ENCODE data around the gene PDE3B. TPM values are rescaled to one million over a fixed set of nuclear protein-coding genes. Genes with fewer than 3 reads are reported as not detected.

The PDE3B gene
- total RNA-seq, 1 donor from 2014 or later: 5.1 TPM

DNA sequence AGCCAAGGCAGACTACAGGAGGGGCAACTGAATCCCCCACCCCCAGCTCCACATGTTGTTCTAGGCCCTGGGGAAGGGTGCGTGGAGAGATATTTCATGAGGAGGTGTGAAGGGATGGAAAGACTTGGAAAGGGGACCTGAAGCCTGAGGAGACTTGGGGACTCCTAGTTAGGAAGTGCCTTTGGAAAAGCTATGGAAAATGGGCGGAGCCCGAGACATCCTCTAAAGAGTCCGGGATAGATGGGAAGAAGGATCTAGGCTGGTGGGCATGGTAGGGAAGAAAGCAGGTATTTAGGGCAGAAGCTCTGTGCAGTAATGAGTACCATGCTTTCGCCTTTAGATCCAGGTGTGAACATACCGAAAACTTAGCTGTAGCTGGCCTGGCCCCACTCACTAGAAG lies 263.4 kb downstream of the PDE3B start:
- Histone ChIP-seq H3K36me3 (no peaks in the 10 kb centered on the region), H3K27me3 (no peaks in the 10 kb centered on the region), H3K9me3 (no peaks in the 10 kb centered on the region), H3K4me3 (no peak overlapping the region), H3K27ac (no peak overlapping the region), H3K4me1 (peaks cover 3 to 4% of the 10 kb centered on the region in 2 donors)
- no peak for DNase-seq (ENCODE audit: low spot score in 2 of 2)
- TF ChIP-seq, protein P1, sequence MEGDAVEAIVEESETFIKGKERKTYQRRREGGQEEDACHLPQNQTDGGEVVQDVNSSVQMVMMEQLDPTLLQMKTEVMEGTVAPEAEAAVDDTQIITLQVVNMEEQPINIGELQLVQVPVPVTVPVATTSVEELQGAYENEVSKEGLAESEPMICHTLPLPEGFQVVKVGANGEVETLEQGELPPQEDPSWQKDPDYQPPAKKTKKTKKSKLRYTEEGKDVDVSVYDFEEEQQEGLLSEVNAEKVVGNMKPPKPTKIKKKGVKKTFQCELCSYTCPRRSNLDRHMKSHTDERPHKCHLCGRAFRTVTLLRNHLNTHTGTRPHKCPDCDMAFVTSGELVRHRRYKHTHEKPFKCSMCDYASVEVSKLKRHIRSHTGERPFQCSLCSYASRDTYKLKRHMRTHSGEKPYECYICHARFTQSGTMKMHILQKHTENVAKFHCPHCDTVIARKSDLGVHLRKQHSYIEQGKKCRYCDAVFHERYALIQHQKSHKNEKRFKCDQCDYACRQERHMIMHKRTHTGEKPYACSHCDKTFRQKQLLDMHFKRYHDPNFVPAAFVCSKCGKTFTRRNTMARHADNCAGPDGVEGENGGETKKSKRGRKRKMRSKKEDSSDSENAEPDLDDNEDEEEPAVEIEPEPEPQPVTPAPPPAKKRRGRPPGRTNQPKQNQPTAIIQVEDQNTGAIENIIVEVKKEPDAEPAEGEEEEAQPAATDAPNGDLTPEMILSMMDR (IDR thresholded peaks at IDR 0.05): no peak
- intact Hi-C loops (cut with DNase I): loop anchor here (2.0 to 5.0 kb wide), 4 partner anchors 116 to 385 kb away; partner anchors contain the start of genes PDE3B and PSMA1

DNA sequence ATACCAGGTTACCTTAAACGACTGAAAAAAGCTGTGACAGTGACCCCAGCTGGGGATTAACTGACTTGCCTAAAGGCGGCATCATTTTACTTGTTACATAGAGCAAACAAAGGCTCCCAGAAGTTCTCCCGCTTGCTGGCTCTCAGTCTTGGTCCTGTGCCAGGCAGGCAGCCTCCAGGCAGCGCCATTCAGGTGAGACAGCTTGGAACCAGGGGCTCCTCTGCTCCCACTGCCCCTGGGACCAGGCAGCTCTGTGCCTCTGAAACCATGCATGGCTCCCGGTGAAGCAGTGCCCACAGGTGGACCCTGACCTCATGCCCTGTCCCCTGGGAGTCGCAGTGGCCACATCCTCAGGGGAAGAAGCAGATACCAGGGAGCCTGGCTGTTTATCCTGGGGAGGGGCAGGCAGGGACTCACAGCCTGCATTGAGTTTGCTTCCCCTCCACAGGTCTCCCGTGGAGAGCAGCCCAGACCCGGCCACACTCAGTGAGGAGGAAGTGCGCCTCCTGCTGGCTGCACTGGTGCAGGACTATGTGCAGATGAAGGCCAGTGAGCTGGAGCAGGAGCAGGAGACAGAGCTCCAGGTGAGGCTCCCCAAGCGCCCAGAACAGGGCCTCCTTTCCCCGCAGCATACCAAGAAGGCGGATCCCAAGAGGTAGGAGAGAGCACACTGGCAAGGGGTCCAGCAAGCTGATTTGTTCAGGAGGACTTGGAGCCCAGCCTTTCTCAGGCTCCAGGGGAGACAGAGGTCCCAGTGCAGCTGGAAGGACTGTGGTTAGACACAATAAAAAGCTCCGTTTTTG lies 264.0 kb downstream of the PDE3B start:
- no peak overlapping the region for H3K27ac ChIP-seq
- peak in 1 of 2 donors; percentile 89 for DNase-seq (ENCODE audit: low spot score in 2 of 2)
- no peaks in the 10 kb centered on the region for H3K9me3 ChIP-seq
- peaks cover 3 to 4% of the 10 kb centered on the region in 2 donors for H3K4me1 ChIP-seq
- intact Hi-C loops (cut with DNase I): loop anchor here (1.0 to 5.0 kb wide), 5 partner anchors 117 to 385 kb away; partner anchors contain the start of genes PDE3B and PSMA1
- no peak overlapping the region for H3K4me3 ChIP-seq
- no peaks in the 10 kb centered on the region for H3K36me3 ChIP-seq
- H3K27me3 ChIP-seq: no peaks in the 10 kb centered on the region
- TF ChIP-seq, protein P1 (IDR thresholded peaks at IDR 0.05): peak; percentile 61 to 81 (median 74)

DNA sequence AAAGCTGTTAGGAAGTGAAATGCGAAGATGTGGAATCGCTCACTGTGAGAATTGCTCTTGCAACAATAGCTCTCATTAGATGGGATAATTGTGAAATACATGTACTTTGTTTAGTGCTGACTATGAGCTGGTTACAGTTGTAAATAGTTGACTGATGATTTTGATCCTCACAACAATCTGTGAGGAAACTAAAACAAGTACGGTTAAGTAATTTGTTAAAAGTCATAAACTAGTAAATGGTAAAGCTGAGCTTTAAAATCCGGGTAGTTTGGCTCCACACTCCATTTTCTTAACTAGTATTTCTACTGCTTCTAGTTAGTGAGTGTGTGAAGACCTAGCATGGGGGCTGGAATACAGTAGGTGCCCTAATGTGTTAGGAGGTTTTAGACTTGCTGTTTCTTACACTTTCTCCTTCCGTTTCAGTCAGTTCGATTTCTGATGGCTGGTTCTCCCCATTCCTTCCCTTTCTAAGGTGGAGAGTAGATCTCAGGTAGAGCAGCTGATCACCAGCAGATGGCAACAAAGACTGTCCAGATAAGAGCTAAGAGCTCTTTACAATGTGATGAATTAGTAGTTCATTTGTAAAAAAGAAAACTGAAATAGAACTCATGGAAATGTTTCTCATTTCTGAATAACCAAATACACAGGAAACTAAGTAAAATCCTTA lies 264.7 kb downstream of the PDE3B start:
- no peak for DNase-seq (ENCODE audit: low spot score in 2 of 2)
- intact Hi-C loops (cut with DNase I): loop anchor here (1.0 to 5.0 kb wide), 3 partner anchors 167 to 386 kb away; partner anchors contain the start of genes PDE3B and PSMA1

DNA sequence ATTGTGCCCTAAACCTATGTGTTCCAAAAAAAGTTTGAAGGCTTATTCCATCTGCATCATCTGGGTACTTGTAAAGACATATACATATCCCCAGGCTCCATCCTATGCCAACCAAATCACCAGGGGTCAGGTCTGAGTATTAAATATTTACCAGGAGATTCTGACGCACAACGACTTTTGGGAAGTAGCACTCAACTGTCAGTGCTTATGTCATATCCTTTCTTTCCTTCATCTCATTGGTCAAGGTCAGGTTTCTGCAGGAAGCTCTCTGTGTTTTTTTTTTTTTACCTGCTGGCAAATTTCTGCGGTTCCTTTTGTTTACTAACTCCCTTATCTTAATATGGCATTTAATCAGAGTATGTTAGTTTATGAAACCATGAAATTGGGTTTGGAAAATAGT lies 270.9 kb downstream of the PDE3B start:
- H3K4me3 ChIP-seq: no peak overlapping the region
- DNase-seq (ENCODE audit: low spot score in 2 of 2): no peak
- no peaks in the 10 kb centered on the region for H3K4me1 ChIP-seq
- no peak overlapping the region for H3K27ac ChIP-seq
- no peaks in the 10 kb centered on the region for H3K36me3 ChIP-seq
- intact Hi-C loops (cut with DNase I): no loop called here
- TF ChIP-seq, protein P1 (IDR thresholded peaks at IDR 0.05): no peak
- H3K9me3 ChIP-seq: no peaks in the 10 kb centered on the region
- no peaks in the 10 kb centered on the region for H3K27me3 ChIP-seq

More for the DNA sequence above, 264.7 kb downstream of the PDE3B start:
- Histone ChIP-seq H3K27ac (no peak overlapping the region), H3K4me1 (peaks cover 3 to 4% of the 10 kb centered on the region in 2 donors), H3K9me3 (no peaks in the 10 kb centered on the region), H3K4me3 (no peak overlapping the region), H3K36me3 (no peaks in the 10 kb centered on the region), H3K27me3 (no peaks in the 10 kb centered on the region)
- TF ChIP-seq, protein P1 (IDR thresholded peaks at IDR 0.05): peak; percentile 24 to 56 (median 46)

DNA sequence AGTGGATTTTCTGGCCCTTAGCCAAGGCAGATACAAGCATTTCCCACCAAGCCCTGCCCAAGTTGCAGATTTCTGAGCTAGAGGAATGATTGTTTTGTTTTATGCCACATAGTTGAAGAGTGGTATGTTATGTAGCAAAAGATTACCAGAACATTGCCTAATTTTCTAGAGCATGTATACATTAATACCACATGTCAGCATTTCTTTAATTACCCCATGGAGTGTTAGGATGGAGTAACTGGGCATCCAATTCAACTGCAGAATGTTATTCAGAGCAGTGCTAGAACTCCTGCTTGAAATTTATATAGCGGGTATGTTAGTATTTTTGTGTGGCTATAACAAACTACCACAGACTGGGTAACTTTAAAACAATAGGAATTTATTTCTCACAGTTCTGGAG lies 272.8 kb downstream of the PDE3B start:
- intact Hi-C loops (cut with DNase I): no loop called here
- TF ChIP-seq, protein P1 (IDR thresholded peaks at IDR 0.05): no peak
- H3K4me1 ChIP-seq: no peaks in the 10 kb centered on the region
- H3K9me3 ChIP-seq: no peaks in the 10 kb centered on the region
- DNase-seq (ENCODE audit: low spot score in 2 of 2): no peak
- H3K27ac ChIP-seq: no peak overlapping the region
- H3K36me3 ChIP-seq: no peaks in the 10 kb centered on the region
- no peak overlapping the region for H3K4me3 ChIP-seq
- H3K27me3 ChIP-seq: no peaks in the 10 kb centered on the region

Other genes starting within 250 kb of the PDE3B start
- gene COPB1, start 144.0 kb upstream of the PDE3B start, total RNA-seq: 29.8 TPM
- 42.5 TPM for gene PSMA1, start 123.4 kb upstream of the PDE3B start, total RNA-seq
- 40.1 TPM for gene CYP2R1, start 248.4 kb downstream of the PDE3B start, total RNA-seq